K562 (cell line): ENCODE data around the gene RASGRP4. TPM values are rescaled to one million over a fixed set of nuclear protein-coding genes. Genes with fewer than 3 reads are reported as not detected.

Experiments
- CHD1 ChIP-seq: fragments of 200-600 bp; sonication (generic); IDR thresholded peaks from one replicate; pipeline ENCODE4 v1.6.1; 2012; ENCODE audit warnings: mild to moderate bottlenecking, moderate library complexity, low read length, inconsistent platforms
- CXXC5 ChIP-seq: fragments of 250-450 bp; sonication (Bioruptor Pico); IDR thresholded peaks from 2 replicates; pipeline ENCODE4 v1.8.0; 2022; ENCODE audit warnings: inconsistent platforms, mild to moderate bottlenecking, moderate library complexity
- DIDO1 ChIP-seq: fragments of 450-650 bp; IDR thresholded peaks from 2 replicates; pipeline ENCODE4 v1.6.1; 2016; ENCODE audit warnings: low read depth, missing biosample characterization, missing genetic modification characterization
- DPF2 ChIP-seq: fragments of 450-650 bp; IDR thresholded peaks from 2 replicates; pipeline ENCODE4 v1.6.1; 2016
- ILF3 ChIP-seq: fragments of 450-650 bp; IDR thresholded peaks from 2 replicates; pipeline ENCODE4 v1.6.1; 2018; ENCODE audit warnings: antibody characterized with exemption, mild to moderate bottlenecking, moderate library complexity, borderline replicate concordance
- KAT8 ChIP-seq: fragments of 450-650 bp; IDR thresholded peaks from 2 replicates; pipeline ENCODE4 v1.6.1; 2016; ENCODE audit warnings: low read depth, mild to moderate bottlenecking
- NCOR1 ChIP-seq: fragments of 450-650 bp; IDR thresholded peaks from 2 replicates; pipeline ENCODE4 v1.6.1; 2016; ENCODE audit warnings: mild to moderate bottlenecking, moderate library complexity
- NFRKB ChIP-seq: fragments of 450-650 bp; IDR thresholded peaks from 2 replicates; pipeline ENCODE4 v1.6.1; 2016; ENCODE audit warnings: low read depth
- PHF20 ChIP-seq: fragments of 450-650 bp; IDR thresholded peaks from 2 replicates; pipeline ENCODE4 v1.6.1; 2018; ENCODE audit not compliant: partially characterized antibody
- RUNX1 ChIP-seq: sonication (generic); IDR thresholded peaks from 2 replicates; pipeline ENCODE4 v1.6.1; 2016; ENCODE audit warnings: antibody characterized with exemption, low read depth
- SIRT6 ChIP-seq: IDR thresholded peaks from one replicate; pipeline ENCODE4 v1.6.1; 2012; ENCODE audit warnings: low read depth, mild to moderate bottlenecking, control low read depth, inconsistent platforms, low read length, moderate library complexity
- SMAD1 ChIP-seq: fragments of 150-350 bp; IDR thresholded peaks from 2 replicates; pipeline ENCODE4 v1.6.1; 2014; ENCODE audit warnings: low read length, low read depth; ENCODE audit not compliant: partially characterized antibody
- SRSF1 ChIP-seq: fragments of 200-400 bp; formaldehyde crosslinking; IDR thresholded peaks from 2 replicates; pipeline ENCODE4 v1.6.1; 2017; ENCODE audit warnings: mild to moderate bottlenecking, low read depth, low read length, moderate library complexity
- TBL1XR1 ChIP-seq, 2 experiments: IDR thresholded peaks; 2 replicates each; pipeline ENCODE4 v1.6.1; 2012; ENCODE audit warnings: improper control_type of control experiment in 2 of 2, low read length in 2 of 2, mild to moderate bottlenecking in 1 of 2
- TCF7 ChIP-seq: sonication (generic); IDR thresholded peaks from 2 replicates; pipeline ENCODE4 v1.6.1; 2016; ENCODE audit warnings: antibody characterized with exemption, borderline replicate concordance
- YBX1 ChIP-seq: fragments of 450-650 bp; IDR thresholded peaks from 2 replicates; pipeline ENCODE4 v1.7.1; 2016; ENCODE audit warnings: mild to moderate bottlenecking
- ZBTB1 ChIP-seq: sonication (generic); formaldehyde crosslinking; IDR thresholded peaks from 2 replicates; pipeline ENCODE4 v1.8.1; 2023; ENCODE audit warnings: missing genetic modification reagents, low read depth, mild to moderate bottlenecking, borderline replicate concordance
- ZNF23 ChIP-seq: fragments of 250-450 bp; sonication (Bioruptor Pico); IDR thresholded peaks from 2 replicates; pipeline ENCODE4 v1.4.0; 2020; ENCODE audit warnings: mild to moderate bottlenecking
- ZNF512 ChIP-seq: IDR thresholded peaks from 2 replicates; pipeline ENCODE4 v1.6.1; 2016; ENCODE audit warnings: missing genetic modification characterization, missing compliant biosample characterization
- ZNF780A ChIP-seq: fragments of 250-450 bp; sonication (Bioruptor Pico); IDR thresholded peaks from 2 replicates; pipeline ENCODE4 v1.5.0; 2021; ENCODE audit warnings: mild to moderate bottlenecking
- polyA plus RNA-seq, 8 experiments: library from polyadenylated mRNA; depleted of rRNA in 4 of 8; stranded (reverse) in 5 of 8; unstranded in 3 of 8; fragments of >200 nt; fragmentation: Nextera tagmentation in 2 of 8; fragmentation: Illumina TruSeq in 1 of 8; extraction: Ambion mirVana in 2 of 8; extraction: Trizol in 1 of 8; gene quantifications; 2 replicates each; pipeline versions ENCODE4 v1.2.1 to v1.2.3, GENCODE V29; 2011 to 2014; ENCODE audit warnings: inconsistent platforms in 1 of 8, missing spikeins in 1 of 8
- total RNA-seq, 7 experiments: library from RNA; depleted of rRNA in 6 of 7; stranded (reverse); fragments of >200 nt in 6 of 7; fragmentation: Illumina TruSeq in 2 of 7; extraction: Trizol in 2 of 7; gene quantifications; 2 replicates each; pipeline versions ENCODE4 v1.2.1 to v1.2.3, GENCODE V29; 2011 to 2021; ENCODE audit warnings: low replicate concordance in 1 of 7
- TF ChIP-seq, protein P1 (sequence below), 2 experiments: IDR thresholded peaks in 1 of 2; conservative IDR thresholded peaks in 1 of 2; 2 replicates each; pipeline ENCODE4 v1.6.1; 2016; ENCODE audit warnings: low read depth in 2 of 2, mild to moderate bottlenecking in 1 of 2, missing compliant biosample characterization in 1 of 2, missing genetic modification characterization in 1 of 2, moderate library complexity in 1 of 2
- TF ChIP-seq, protein P2 (sequence below): sonication (generic); formaldehyde crosslinking; IDR thresholded peaks from 2 replicates; pipeline ENCODE4 v1.9.0; 2022; ENCODE audit warnings: mild to moderate bottlenecking, missing genetic modification reagents

Gene RASGRP4
- total and polyA plus RNA-seq, 9 of the 15 experiments (the other 6 are each of a cell fraction or from before 2014, with no cell fraction given) = 0.39 to 4.6 (median 3.8) TPM

- no peak for TF ChIP-seq ZBTB1
- TF ChIP-seq NFRKB = no peak
- no peak for TF ChIP-seq CXXC5
- no peak for TF ChIP-seq SRSF1
- TF ChIP-seq ILF3 = no peak
- TF ChIP-seq DPF2 = peak; percentile 51; the same call in 1 of the 2 replicates
- no peak for TF ChIP-seq DIDO1 (tag)
- TF ChIP-seq YBX1 = no peak
- no peak for TF ChIP-seq RUNX1
- TF ChIP-seq NCOR1 = peak; percentile 60; the same call in 1 of the 2 replicates
- TF ChIP-seq PHF20 = no peak
- no peak for TF ChIP-seq CHD1
- no peak for TF ChIP-seq SMAD1
- TF ChIP-seq ZNF512 (tag) = no peak
- no peak for TF ChIP-seq TCF7
- TF ChIP-seq KAT8 = no peak
- no peak for TF ChIP-seq ZNF780A (CRISPR knock-in tag)
- no peak for TF ChIP-seq TBL1XR1 (IDR thresholded peaks at IDR 0.05; ENCODE audit: low read length in 2 of 2)
- TF ChIP-seq, protein P1, sequence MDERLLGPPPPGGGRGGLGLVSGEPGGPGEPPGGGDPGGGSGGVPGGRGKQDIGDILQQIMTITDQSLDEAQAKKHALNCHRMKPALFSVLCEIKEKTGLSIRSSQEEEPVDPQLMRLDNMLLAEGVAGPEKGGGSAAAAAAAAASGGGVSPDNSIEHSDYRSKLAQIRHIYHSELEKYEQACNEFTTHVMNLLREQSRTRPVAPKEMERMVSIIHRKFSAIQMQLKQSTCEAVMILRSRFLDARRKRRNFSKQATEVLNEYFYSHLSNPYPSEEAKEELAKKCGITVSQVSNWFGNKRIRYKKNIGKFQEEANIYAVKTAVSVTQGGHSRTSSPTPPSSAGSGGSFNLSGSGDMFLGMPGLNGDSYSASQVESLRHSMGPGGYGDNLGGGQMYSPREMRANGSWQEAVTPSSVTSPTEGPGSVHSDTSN (CRISPR knock-in tag; IDR thresholded peaks at IDR 0.05; ENCODE audit: low read depth) = no peak
- TF ChIP-seq, protein P1 (tag; conservative IDR thresholded peaks at IDR 0.05; ENCODE audit: low read depth) = peak; percentile 54
- TF ChIP-seq ZNF23 (CRISPR knock-in tag) = no peak
- TF ChIP-seq, protein P2, sequence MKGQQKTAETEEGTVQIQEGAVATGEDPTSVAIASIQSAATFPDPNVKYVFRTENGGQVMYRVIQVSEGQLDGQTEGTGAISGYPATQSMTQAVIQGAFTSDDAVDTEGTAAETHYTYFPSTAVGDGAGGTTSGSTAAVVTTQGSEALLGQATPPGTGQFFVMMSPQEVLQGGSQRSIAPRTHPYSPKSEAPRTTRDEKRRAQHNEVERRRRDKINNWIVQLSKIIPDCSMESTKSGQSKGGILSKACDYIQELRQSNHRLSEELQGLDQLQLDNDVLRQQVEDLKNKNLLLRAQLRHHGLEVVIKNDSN (CRISPR knock-in tag) = no peak
- no peak for TF ChIP-seq SIRT6
Measured at GRCh38 chr19:38370299-38370698, 55.7 kb downstream of the RASGRP4 start (continued).
